Measurements from ENCODE around the gene ZBTB46. TPM values are rescaled to one million over a fixed set of nuclear protein-coding genes. Genes with fewer than 3 reads are reported as not detected.
A peak's percentile ranks its signal among the peaks of the same experiment; 100 is the strongest.

ZBTB46 gene
- total and polyA plus RNA-seq, 10 of the 15 experiments (the other 5 are each of a cell fraction or from before 2014, with no cell fraction given) = 0.15 to 0.92 (median 0.34) TPM

- TF ChIP-seq ZZZ3 (IDR thresholded peaks at IDR 0.05; ENCODE audit: control insufficient read depth, insufficient read length, low read depth) (no peak), JUNB (IDR thresholded peaks at IDR 0.05) (no peak), ELK1 (IDR thresholded peaks at IDR 0.05; ENCODE audit: low read depth, low read length) (peak; percentile 67), KDM1A (IDR thresholded peaks at IDR 0.05; ENCODE audit: borderline replicate concordance) (no peak), CHD1 (IDR thresholded peaks at IDR 0.05; ENCODE audit: low read depth, low read length) (no peak), NR2F1 (conservative IDR thresholded peaks at IDR 0.05) (peak; percentile 100), PKNOX1 (IDR thresholded peaks at IDR 0.05) (no peak), KAT2A (conservative IDR thresholded peaks at IDR 0.05; ENCODE audit: control insufficient read depth, low read depth, low read length) (no peak), GATAD2B (conservative IDR thresholded peaks at IDR 0.05; ENCODE audit: low read depth) (peak; percentile 94), IKZF1 (conservative IDR thresholded peaks at IDR 0.05) (peak; percentile 98), MEF2B (IDR thresholded peaks at IDR 0.05; ENCODE audit: partially characterized antibody, poor library complexity, severe bottlenecking) (no peak), ETV6 (conservative IDR thresholded peaks at IDR 0.05 in 1 of 2, IDR thresholded peaks at IDR 0.05 in 1 of 2; ENCODE audit: borderline replicate concordance in 1 of 2, low read depth in 1 of 2) (peak in 1 of 2 experiments; percentile 74; a peak in 2 of 4 replicates), SMAD5 (IDR thresholded peaks at IDR 0.05; ENCODE audit: low read depth) (no peak), CBX3 (IDR thresholded peaks at IDR 0.05; ENCODE audit: borderline replicate concordance, low read depth) (no peak), ZNF384 (IDR thresholded peaks at IDR 0.05; ENCODE audit: borderline replicate concordance, low read depth, low read length) (no peak), PML (IDR thresholded peaks at IDR 0.05; ENCODE audit: low read length) (no peak), E4F1 (IDR thresholded peaks at IDR 0.05; ENCODE audit: borderline replicate concordance, partially characterized antibody) (no peak), E2F8 (IDR thresholded peaks at IDR 0.05; ENCODE audit: low read depth, partially characterized antibody) (no peak), TCF3 (IDR thresholded peaks at IDR 0.05; ENCODE audit: borderline replicate concordance, insufficient read depth, low read depth, low read length) (peak; percentile 38; the same call in 1 of the 2 replicates), BACH1 (IDR thresholded peaks at IDR 0.05; ENCODE audit: borderline replicate concordance) (peak; percentile 61; the same call in 1 of the 2 replicates), ZBED1 (IDR thresholded peaks at IDR 0.05; ENCODE audit: borderline replicate concordance) (no peak), CHD2 (IDR thresholded peaks at IDR 0.05; ENCODE audit: borderline replicate concordance, low read depth, low read length) (peak; percentile 59; the same call in 1 of the 2 replicates)
Measured at GRCh38 chr20:63707558-63708300, 123.3 kb downstream of the ZBTB46 start, which contains the start of the genes ARFRP1 and ZGPAT (continued).

Measured in GM12878 (cell line).